Measurements from ENCODE around the gene MIPEP. TPM values are rescaled to one million over a fixed set of nuclear protein-coding genes. Genes with fewer than 3 reads are reported as not detected.

The MIPEP gene
- total RNA-seq, 2 donors from 2014 or later: 60.4 to 107 TPM

DNA sequence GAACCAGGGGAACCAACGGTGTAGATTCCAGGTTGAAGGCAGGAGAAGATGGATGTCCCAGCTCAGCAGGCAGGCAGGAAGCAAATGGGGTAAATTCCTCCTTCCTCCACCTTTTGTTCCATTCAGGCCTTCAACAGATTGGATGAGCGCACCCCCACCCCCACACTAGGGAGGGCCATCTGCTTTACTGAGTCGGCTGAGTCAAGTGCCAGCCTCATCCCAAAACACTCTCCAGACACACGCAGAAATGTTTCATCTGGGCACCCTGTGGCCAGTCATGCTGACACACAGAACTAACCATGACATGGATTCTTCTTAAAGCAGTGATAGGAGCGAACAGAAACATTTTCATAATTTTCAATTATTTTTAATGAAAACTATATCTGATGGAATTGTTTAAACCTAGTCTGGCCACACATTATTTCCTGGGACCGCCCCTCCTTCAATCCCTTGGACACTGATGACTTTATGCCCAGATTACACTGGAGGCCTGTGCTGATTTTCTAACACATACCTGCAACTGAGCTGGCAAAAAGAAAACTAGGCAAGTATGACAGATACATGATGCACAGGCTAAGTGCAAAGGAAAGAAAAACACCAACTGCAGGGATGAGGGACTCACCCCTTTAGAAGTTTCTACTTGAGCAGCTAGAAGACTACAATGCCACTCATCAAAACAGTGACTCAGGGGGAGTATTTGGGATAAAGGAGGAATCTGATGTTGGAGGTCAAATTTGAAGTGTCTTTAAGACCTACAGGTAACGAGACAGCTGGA lies 164.8 kb downstream of the MIPEP start:
- H3K27ac ChIP-seq: peak overlapping the region in 1 of 2 donors; percentile 45

GRCh38 chr13:23723471-23723870 lies 165.7 kb downstream of the MIPEP start:
- DNase-seq (ENCODE audit: low spot score): no peak
- no peak for TF ChIP-seq CTCF (IDR thresholded peaks at IDR 0.05)
- Histone ChIP-seq H3K9me3 (no peaks in the 10 kb centered on the region), H3K4me3 (no peak overlapping the region), H3K27me3 (no peaks in the 10 kb centered on the region), H3K27ac (peak overlapping the region in 1 of 2 donors; percentile 45), H3K36me3 (peaks cover 4% of the 10 kb centered on the region), H3K4me1 (no peaks in the 10 kb centered on the region)

More for the DNA sequence above, 164.8 kb downstream of the MIPEP start:
- no peak for DNase-seq (ENCODE audit: low spot score)
- Histone ChIP-seq H3K36me3 (peaks cover 13% of the 10 kb centered on the region), H3K27me3 (no peaks in the 10 kb centered on the region), H3K4me1 (no peaks in the 10 kb centered on the region), H3K9me3 (no peaks in the 10 kb centered on the region), H3K4me3 (no peak overlapping the region)
- no peak for TF ChIP-seq CTCF (IDR thresholded peaks at IDR 0.05)

GRCh38 chr13:23722726-23723453 lies 166.3 kb downstream of the MIPEP start:
- Histone ChIP-seq H3K36me3 (peaks cover 4% of the 10 kb centered on the region), H3K27ac (peak overlapping the region in 1 of 2 donors; percentile 45), H3K4me1 (no peaks in the 10 kb centered on the region), H3K27me3 (no peaks in the 10 kb centered on the region), H3K9me3 (no peaks in the 10 kb centered on the region), H3K4me3 (no peak overlapping the region)
- no peak for DNase-seq (ENCODE audit: low spot score)
- no peak for TF ChIP-seq CTCF (IDR thresholded peaks at IDR 0.05)

GRCh38 chr13:23718996-23719395 lies 170.2 kb downstream of the MIPEP start:
- H3K9me3 ChIP-seq: no peaks in the 10 kb centered on the region
- H3K4me3 ChIP-seq: no peak overlapping the region
- no peak for TF ChIP-seq CTCF (IDR thresholded peaks at IDR 0.05)
- no peak for DNase-seq (ENCODE audit: low spot score)
- no peaks in the 10 kb centered on the region for H3K4me1 ChIP-seq
- no peaks in the 10 kb centered on the region for H3K36me3 ChIP-seq
- H3K27me3 ChIP-seq: no peaks in the 10 kb centered on the region
- H3K27ac ChIP-seq: no peak overlapping the region

- H3K4me1 ChIP-seq: no peaks in the 10 kb centered on the region
- no peak for TF ChIP-seq CTCF (IDR thresholded peaks at IDR 0.05)
- no peak overlapping the region for H3K27ac ChIP-seq
- no peak overlapping the region for H3K4me3 ChIP-seq
- no peak for DNase-seq (ENCODE audit: low spot score)
- no peaks in the 10 kb centered on the region for H3K9me3 ChIP-seq
- no peaks in the 10 kb centered on the region for H3K36me3 ChIP-seq
- no peaks in the 10 kb centered on the region for H3K27me3 ChIP-seq
These were observed 172.8 kb downstream of the MIPEP start for GRCh38 chr13:23716401-23716800.
